Gastroesophageal sphincter (tissue), 3 donors: ENCODE results near the gene NXPH1.

Experiments used
- POLR2A ChIP-seq, 2 donors: fragments of 450-650 bp; IDR thresholded peaks; one replicate each; pipeline ENCODE4 v1.6.1; 2017; ENCODE audit warnings: antibody characterized with exemption in 2 of 2, mild to moderate bottlenecking in 2 of 2, moderate library complexity in 1 of 2
- TF ChIP-seq, protein P1 (sequence below), 4 experiments: fragments of 200-600 bp in 2 of 4; fragments of 450-650 bp in 2 of 4; sonication (generic) in 1 of 4; IDR thresholded peaks; one replicate each; pipeline ENCODE4 v1.5.1; 2017 to 2019; ENCODE audit warnings: antibody characterized with exemption in 4 of 4, mild to moderate bottlenecking in 2 of 4, moderate library complexity in 2 of 4

DNA sequence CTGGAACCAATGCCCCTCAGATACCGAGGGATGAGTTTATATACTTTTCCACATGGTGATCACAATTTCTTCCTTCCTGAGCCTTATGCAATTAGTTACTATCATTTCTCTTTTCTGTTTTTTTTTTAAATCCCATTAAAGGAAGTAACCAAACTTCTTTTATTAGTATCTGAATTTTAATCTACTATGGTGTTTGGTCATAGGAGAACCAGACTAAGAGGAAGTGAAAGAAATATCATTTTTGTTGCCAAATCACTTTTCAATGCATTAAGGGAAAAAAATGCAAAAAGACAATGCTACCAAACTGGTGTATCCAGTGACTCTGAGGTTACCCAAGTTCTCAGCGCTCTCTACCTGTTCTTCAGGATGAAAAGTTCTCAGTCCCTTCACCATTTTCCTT is 167.7 kb downstream of the NXPH1 start:
- TF ChIP-seq, protein P1, sequence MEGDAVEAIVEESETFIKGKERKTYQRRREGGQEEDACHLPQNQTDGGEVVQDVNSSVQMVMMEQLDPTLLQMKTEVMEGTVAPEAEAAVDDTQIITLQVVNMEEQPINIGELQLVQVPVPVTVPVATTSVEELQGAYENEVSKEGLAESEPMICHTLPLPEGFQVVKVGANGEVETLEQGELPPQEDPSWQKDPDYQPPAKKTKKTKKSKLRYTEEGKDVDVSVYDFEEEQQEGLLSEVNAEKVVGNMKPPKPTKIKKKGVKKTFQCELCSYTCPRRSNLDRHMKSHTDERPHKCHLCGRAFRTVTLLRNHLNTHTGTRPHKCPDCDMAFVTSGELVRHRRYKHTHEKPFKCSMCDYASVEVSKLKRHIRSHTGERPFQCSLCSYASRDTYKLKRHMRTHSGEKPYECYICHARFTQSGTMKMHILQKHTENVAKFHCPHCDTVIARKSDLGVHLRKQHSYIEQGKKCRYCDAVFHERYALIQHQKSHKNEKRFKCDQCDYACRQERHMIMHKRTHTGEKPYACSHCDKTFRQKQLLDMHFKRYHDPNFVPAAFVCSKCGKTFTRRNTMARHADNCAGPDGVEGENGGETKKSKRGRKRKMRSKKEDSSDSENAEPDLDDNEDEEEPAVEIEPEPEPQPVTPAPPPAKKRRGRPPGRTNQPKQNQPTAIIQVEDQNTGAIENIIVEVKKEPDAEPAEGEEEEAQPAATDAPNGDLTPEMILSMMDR (IDR thresholded peaks at IDR 0.05) = no peak
- no peak for TF ChIP-seq POLR2A (IDR thresholded peaks at IDR 0.05)
